PC-3 (cell line): ENCODE data around the gene SETBP1.

Source experiments
- CTCF ChIP-seq: fragments of 300-600 bp; sonication (generic); conservative IDR thresholded peaks from 2 replicates; pipeline ENCODE4 v1.5.1; 2017; ENCODE audit warnings: antibody characterized with exemption, low read depth, mild to moderate bottlenecking, low read length
- EZH2 ChIP-seq: fragments of 300-600 bp; sonication (generic); IDR thresholded peaks from one replicate; pipeline ENCODE4 v1.6.1; 2017; ENCODE audit warnings: antibody characterized with exemption, mild to moderate bottlenecking, low read length; ENCODE audit not compliant: unreplicated experiment
- EZH2phosphoT487 ChIP-seq: fragments of 300-600 bp; sonication (generic); IDR thresholded peaks from 2 replicates; pipeline ENCODE4 v1.6.1; 2018; ENCODE audit warnings: mild to moderate bottlenecking, antibody characterized with exemption, low read length, borderline replicate concordance

- TF ChIP-seq CTCF (no peak), EZH2phosphoT487 (no peak), EZH2 (no peak)
Observed at GRCh38 chr18:44949967-44950366, 269.3 kb downstream of the SETBP1 start.
